Heart right ventricle (tissue), 16 donors: Measurements from ENCODE around the gene ANO1. TPM values are rescaled to one million over a fixed set of nuclear protein-coding genes. Genes with fewer than 3 reads are reported as not detected.

ENCODE experiments used
- ATAC-seq, 8 donors: fragments of 200-7000 bp; cut with Tn5 transposase; one replicate each; pipeline ENCODE4 v1.9.1; 2020; ENCODE audit warnings: mild to moderate bottlenecking in 8 of 8, moderate library complexity in 8 of 8, moderate number of reproducible peaks in 1 of 8
- DNase-seq, 2 donors: peaks; one replicate each; pipeline ENCODE4 v3.0.0-alpha.2; 2020
- H3K27ac ChIP-seq, 10 donors: fragments of 200-600 bp; sonication (generic) in 2 of 10; one replicate each; pipeline versions ENCODE4 v1.5.0 to v1.8.0; 2020 to 2022; ENCODE audit warnings: mild to moderate bottlenecking in 3 of 10
- H3K27me3 ChIP-seq, 7 donors: fragments of 200-600 bp; one replicate each; pipeline ENCODE4 v1.8.0; 2021 to 2022; ENCODE audit warnings: mild to moderate bottlenecking in 2 of 7
- H3K36me3 ChIP-seq, 9 donors: fragments of 200-600 bp; sonication (generic) in 1 of 9; one replicate each; pipeline versions ENCODE4 v1.5.0 to v1.8.0; 2020 to 2022; ENCODE audit warnings: mild to moderate bottlenecking in 2 of 9
- H3K4me1 ChIP-seq, 9 donors: fragments of 200-600 bp; sonication (generic) in 1 of 9; one replicate each; pipeline versions ENCODE4 v1.5.0 to v1.8.0; 2020 to 2022; ENCODE audit warnings: mild to moderate bottlenecking in 4 of 9
- H3K4me3 ChIP-seq, 10 donors: fragments of 200-600 bp; sonication (generic) in 2 of 10; one replicate each; pipeline versions ENCODE4 v1.5.0 to v1.8.0; 2020 to 2022; ENCODE audit warnings: mild to moderate bottlenecking in 7 of 10, moderate library complexity in 2 of 10
- H3K9me3 ChIP-seq, 11 donors: fragments of 200-600 bp in 10 of 11; sonication (generic) in 2 of 11; one replicate each; pipeline versions ENCODE4 v1.5.0 to v1.8.0; 2013 to 2022; ENCODE audit warnings: mild to moderate bottlenecking in 2 of 11, control low read depth in 1 of 11, moderate library complexity in 1 of 11
- WGBS, 2 donors: extraction: QIAGEN DNeasy Blood & Tissue Kit; methylation state at CpG; one replicate each; pipeline ENCODE4 v1.1.7; 2013; ENCODE audit warnings: inconsistent platforms in 1 of 2; 5-methylcytosine and 5-hydroxymethylcytosine counted together
- intact Hi-C, 10 donors: fragments of 100-400 bp; cut with DNase I; formaldehyde crosslinking; loops; one replicate each; pipeline versions ENCODE4 v1.11.1 to v1.14.2; 2022
- polyA plus RNA-seq, 2 donors: library from polyadenylated mRNA; stranded (reverse); fragments of 200-250 nt; gene quantifications; one replicate each; pipeline ENCODE4 v1.2.3, GENCODE V29; 2013
- total RNA-seq, 10 donors: library from RNA; stranded (reverse); fragmentation: NEBNext Ultra II Directional in 3 of 10; extraction: Animal tissue kit (Norgen Biotek cat#: 25700) in 3 of 10; gene quantifications; one replicate each; pipeline versions ENCODE4 v1.2.1 to v1.2.4, GENCODE V29; 2021 to 2023
- TF ChIP-seq, protein P1 (sequence below), 9 donors: fragments of 200-600 bp; sonication (generic) in 2 of 9; IDR thresholded peaks; one replicate each; pipeline versions ENCODE4 v1.5.0 to v1.8.0; 2021 to 2022; ENCODE audit warnings: antibody characterized with exemption in 9 of 9, mild to moderate bottlenecking in 5 of 9, moderate library complexity in 1 of 9
- donor health status: Arrhythmogenic right ventricular cardiomyopathy.
- donor health status: ischemic (EF 13 %, LVEDD 7.1; RV severe dilation, severe dysfunction).
- donor health status: healthy with polysubstance abuse.
- donor health status: DM: no; HTN: yes; CAD: no.
- donor health status: DM: no; HTN: no; CAD: no.
- donor health status: ischemic (EF 25% LVEDD 6.9; RV normal size, moderate dysfunction).
- donor health status: ischemic (EF 25% LVEDD 5.7; RV mildly dilated, moderate dysfunction).
- donor health status: healthy.
- donor health status: DM: yes; HTN: yes; CAD: no.
- donor health status: Ischemic cardiomyopathy.
- donor health status: ischemic (EF 35%, LVEDD 5.7; RV mildly dilated, moderate dysfunction).
- donor health status: nonischemic (EF 11% LVEDD 7.7; RV severe dilation, severe dysfunction).
- donor health status: DM: yes; HTN: yes; CAD: no.
- donor health status: PGD.
- donor health status: ischemic (EF 29% LVEDD 5.4; RV normal size, mild dysfunction).
- donor health status: nonischemic (EF 23%, LVEDD 6.1; RV moderate dilation, normal function).

Gene ANO1
- total and polyA plus RNA-seq, 12 donors, result 6.6 to 13.8 (median 9.7) TPM

DNA sequence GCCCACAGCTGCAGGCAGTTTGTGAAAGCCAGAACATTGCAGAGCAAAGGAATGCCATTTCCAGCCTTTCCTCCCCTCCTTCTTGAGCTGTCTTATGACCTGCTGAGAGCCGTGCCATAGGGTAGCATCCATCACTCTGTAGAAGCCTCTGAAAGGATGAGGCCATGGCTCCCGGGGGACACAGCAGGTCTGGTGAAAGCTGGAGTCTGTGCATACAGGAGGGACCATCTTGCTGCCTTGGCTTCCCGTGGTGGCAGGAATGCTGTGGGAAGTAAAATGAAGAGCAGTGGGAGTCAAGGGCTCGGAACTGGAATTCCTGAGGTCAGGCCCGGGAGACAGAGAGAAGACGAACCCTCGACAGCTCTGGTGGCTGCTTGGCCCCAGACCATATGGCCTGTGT, 30.9 kb downstream of the ANO1 start:
- ATAC-seq (no peak), DNase-seq (peak in 1 of 2 donors; percentile 11)
- peak overlapping the region in 6 of 10 donors; percentile 0 to 47 (median 34) for H3K27ac ChIP-seq
- 69 to 79% methylated on average over 7 of the region's 7 CpGs for WGBS, 2 donors
- no peaks in the 10 kb centered on the region for H3K27me3 ChIP-seq
- intact Hi-C loops, result no loop called here
- no peak overlapping the region for H3K4me3 ChIP-seq
- H3K9me3 ChIP-seq, result no peaks in the 10 kb centered on the region
- H3K36me3 ChIP-seq, result peaks cover 0 to 30% (median 0%) of the 10 kb centered on the region in 9 donors
- H3K4me1 ChIP-seq, result peaks cover 2 to 39% (median 21%) of the 10 kb centered on the region in 9 donors
- TF ChIP-seq, protein P1, sequence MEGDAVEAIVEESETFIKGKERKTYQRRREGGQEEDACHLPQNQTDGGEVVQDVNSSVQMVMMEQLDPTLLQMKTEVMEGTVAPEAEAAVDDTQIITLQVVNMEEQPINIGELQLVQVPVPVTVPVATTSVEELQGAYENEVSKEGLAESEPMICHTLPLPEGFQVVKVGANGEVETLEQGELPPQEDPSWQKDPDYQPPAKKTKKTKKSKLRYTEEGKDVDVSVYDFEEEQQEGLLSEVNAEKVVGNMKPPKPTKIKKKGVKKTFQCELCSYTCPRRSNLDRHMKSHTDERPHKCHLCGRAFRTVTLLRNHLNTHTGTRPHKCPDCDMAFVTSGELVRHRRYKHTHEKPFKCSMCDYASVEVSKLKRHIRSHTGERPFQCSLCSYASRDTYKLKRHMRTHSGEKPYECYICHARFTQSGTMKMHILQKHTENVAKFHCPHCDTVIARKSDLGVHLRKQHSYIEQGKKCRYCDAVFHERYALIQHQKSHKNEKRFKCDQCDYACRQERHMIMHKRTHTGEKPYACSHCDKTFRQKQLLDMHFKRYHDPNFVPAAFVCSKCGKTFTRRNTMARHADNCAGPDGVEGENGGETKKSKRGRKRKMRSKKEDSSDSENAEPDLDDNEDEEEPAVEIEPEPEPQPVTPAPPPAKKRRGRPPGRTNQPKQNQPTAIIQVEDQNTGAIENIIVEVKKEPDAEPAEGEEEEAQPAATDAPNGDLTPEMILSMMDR (IDR thresholded peaks at IDR 0.05), result no peak

DNA sequence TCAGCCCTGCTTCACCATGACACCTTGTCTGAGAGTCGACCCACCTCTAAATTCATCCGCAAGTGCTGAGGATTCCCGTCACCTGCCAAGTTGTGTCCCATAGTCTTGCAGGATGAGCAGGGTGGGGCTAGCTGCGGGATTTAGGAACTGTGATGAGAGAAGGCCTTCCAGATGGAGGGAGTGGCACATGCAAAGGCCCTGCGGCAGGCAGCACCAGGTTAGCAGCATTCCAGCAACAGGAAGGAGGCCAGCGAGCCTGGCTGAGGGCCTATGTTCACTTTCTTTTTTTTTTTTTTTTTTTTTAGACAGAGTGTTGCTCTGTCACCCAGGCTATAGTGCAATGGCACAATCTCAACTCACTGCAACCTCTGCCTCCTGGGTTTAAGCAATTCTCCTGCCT, 31.8 kb downstream of the ANO1 start:
- H3K4me1 ChIP-seq, result peaks cover 2 to 39% (median 21%) of the 10 kb centered on the region in 9 donors
- DNase-seq, result peak in 1 of 2 donors; percentile 3
- TF ChIP-seq, protein P1 (IDR thresholded peaks at IDR 0.05), result no peak
- H3K36me3 ChIP-seq, result peaks cover 0 to 28% (median 0%) of the 10 kb centered on the region in 9 donors
- H3K9me3 ChIP-seq, result no peaks in the 10 kb centered on the region
- H3K4me3 ChIP-seq, result no peak overlapping the region
- H3K27ac ChIP-seq, result peak overlapping the region in 4 of 10 donors; percentile 8 to 89 (median 81)
- ATAC-seq, result no peak
- intact Hi-C loops, result loop anchor here in 1 of 10 donors (5.0 kb wide), 1 partner anchor 193 kb away; no protein-coding TSS in a partner anchor
- no peaks in the 10 kb centered on the region for H3K27me3 ChIP-seq
- WGBS, 2 donors, result 96 to 97% methylated on average over 6 of the region's 6 CpGs

DNA sequence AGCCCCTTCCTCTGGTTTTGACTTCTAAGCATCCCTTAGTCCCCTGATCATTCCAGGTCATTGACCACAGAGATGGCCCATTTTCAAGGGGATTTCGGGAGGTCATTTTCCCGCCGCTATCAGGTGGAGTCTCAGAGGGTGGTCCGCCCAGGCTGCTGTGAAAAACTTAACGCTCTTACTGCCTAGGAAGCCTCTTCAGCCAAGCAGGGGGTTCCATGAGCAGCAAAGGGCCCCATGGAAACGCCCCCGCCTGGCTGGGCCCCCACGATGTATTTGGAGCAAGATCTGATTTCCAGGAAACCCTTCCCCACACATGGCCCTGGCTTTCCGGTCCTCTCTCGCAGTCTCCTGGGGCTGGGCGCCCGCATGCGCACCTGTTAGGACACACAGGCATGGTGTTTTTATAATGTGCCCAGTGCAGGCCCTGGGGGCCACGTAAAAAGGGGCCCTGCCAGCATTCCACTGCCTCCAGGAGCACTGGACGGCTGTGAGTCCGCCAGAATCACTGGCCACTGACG, 32.5 kb downstream of the ANO1 start:
- TF ChIP-seq, protein P1 (IDR thresholded peaks at IDR 0.05), result no peak
- intact Hi-C loops, result loop anchor here in 1 of 10 donors (5.0 kb wide), 1 partner anchor 193 kb away; no protein-coding TSS in a partner anchor
- DNase-seq, result peak in 1 of 2 donors; percentile 3
- WGBS, 2 donors, result 76 to 84% methylated on average over 17 of the region's 17 CpGs
- Histone ChIP-seq H3K27me3 (no peaks in the 10 kb centered on the region), H3K4me1 (peaks cover 2 to 39% (median 21%) of the 10 kb centered on the region in 9 donors), H3K36me3 (peaks cover 0 to 25% (median 0%) of the 10 kb centered on the region in 9 donors), H3K27ac (peak overlapping the region; percentile 53 to 89 (median 76)), H3K4me3 (no peak overlapping the region), H3K9me3 (no peaks in the 10 kb centered on the region)
- no peak for ATAC-seq

DNA sequence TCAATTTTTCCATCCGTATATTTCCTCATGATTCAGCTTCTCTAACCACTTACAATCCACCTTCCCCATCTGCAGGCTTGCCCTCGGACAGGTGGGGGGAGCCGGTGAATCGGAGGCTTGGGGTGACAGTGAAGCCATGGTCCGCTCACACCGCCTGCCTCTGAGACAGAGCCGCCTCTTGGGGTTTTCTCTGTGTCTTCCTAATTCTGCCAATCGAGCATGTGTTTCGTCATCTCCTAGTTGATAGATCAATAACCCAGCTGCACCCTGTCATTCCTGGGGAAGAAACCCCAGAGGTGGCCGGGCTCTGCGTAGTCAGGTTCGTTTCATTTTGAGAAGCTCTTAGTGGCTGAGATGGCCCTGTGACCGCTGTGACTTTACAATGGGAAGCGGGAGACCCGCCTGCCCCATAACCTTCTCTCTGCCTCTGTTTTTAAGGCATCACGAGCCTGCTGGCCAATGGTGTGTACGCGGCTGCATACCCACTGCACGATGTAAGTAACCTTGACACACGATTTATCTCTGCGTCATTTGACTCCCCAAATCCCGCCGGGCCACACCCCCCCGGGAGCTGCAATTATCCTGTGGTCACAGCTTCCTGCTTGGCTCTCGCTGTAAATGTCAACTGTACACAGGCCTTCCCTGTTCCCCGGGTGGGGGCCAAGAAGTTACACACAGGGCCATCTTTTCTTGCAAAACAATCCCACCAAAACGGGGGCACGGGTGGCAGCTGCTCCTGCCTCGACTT, 33.3 kb downstream of the ANO1 start:
- peak; percentile 76 to 94 (median 86) for ATAC-seq
- H3K9me3 ChIP-seq, result no peaks in the 10 kb centered on the region
- intact Hi-C loops, result loop anchor here in 1 of 10 donors (5.0 kb wide), 1 partner anchor 194 kb away; no protein-coding TSS in a partner anchor
- peaks cover 0 to 24% (median 0%) of the 10 kb centered on the region in 9 donors for H3K36me3 ChIP-seq
- TF ChIP-seq, protein P1 (IDR thresholded peaks at IDR 0.05), result no peak
- DNase-seq, result peak; percentile 80 to 85
- H3K4me3 ChIP-seq, result no peak overlapping the region
- H3K27ac ChIP-seq, result peak overlapping the region; percentile 53 to 89 (median 76)
- H3K4me1 ChIP-seq, result peaks cover 2 to 34% (median 21%) of the 10 kb centered on the region in 9 donors
- no peaks in the 10 kb centered on the region for H3K27me3 ChIP-seq
- 43 to 44% methylated on average over 29 of the region's 29 CpGs for WGBS, 2 donors
